Skin epidermis (tissue), 12 donors: ENCODE results near the gene CIAPIN1.
"Not testable (repeated sequence)": the region's sequence is repeated elsewhere in the genome, so short reads cannot be mapped to it uniquely, and the experiment has no call there.

Source experiments
- H3K27ac ChIP-seq, 21 experiments: fragments of 200-600 bp; sonication (generic) in 11 of 21; one replicate each; pipeline ENCODE4 v1.5.0; 2020; ENCODE audit warnings: mild to moderate bottlenecking in 3 of 21, inconsistent platforms in 2 of 21, moderate library complexity in 2 of 21
- H3K4me3 ChIP-seq, 7 experiments: fragments of 200-600 bp; sonication (generic) in 2 of 7; one replicate each; pipeline ENCODE4 v1.5.0; 2020; ENCODE audit warnings: inconsistent platforms in 2 of 7, mild to moderate bottlenecking in 2 of 7, moderate library complexity in 1 of 7

CIAPIN1 gene

GRCh38 chr16:57411362-57411976, 35.7 kb downstream of the CIAPIN1 start:
- Histone ChIP-seq H3K27ac (no peak overlapping the region), H3K4me3 (no peak overlapping the region)

- Histone ChIP-seq H3K4me3 (no peak overlapping the region), H3K27ac (peak overlapping the region in 1 of 21 experiments; percentile 28)
These were observed 37.2 kb downstream of the CIAPIN1 start for GRCh38 chr16:57409870-57410587.

DNA sequence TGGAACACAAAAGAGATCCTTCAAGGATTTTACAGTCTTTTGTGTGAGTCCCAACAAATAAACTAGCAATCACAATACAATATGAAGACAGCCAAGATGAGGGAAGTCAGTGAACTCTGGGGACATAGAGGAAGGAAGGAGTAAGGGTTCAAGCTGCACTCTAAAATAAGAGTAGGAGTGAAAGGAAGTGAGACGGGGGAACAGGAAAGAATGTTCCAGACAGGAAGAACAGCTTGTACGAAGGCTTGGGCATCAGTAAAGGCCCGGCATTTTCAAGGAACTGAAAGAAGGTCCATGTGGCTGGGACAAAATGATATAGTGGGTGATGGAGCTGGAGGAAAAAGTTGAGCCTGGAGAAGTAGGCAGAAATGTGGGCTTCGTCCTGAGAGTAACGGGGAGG, 38.1 kb downstream of the CIAPIN1 start:
- no peak overlapping the region for H3K4me3 ChIP-seq
- peak overlapping the region in 2 of 21 experiments; percentile 31 to 54 for H3K27ac ChIP-seq

- no peak overlapping the region for H3K4me3 ChIP-seq
- H3K27ac ChIP-seq = no peak overlapping the region
These were observed 39.4 kb downstream of the CIAPIN1 start for GRCh38 chr16:57407521-57408353.

DNA sequence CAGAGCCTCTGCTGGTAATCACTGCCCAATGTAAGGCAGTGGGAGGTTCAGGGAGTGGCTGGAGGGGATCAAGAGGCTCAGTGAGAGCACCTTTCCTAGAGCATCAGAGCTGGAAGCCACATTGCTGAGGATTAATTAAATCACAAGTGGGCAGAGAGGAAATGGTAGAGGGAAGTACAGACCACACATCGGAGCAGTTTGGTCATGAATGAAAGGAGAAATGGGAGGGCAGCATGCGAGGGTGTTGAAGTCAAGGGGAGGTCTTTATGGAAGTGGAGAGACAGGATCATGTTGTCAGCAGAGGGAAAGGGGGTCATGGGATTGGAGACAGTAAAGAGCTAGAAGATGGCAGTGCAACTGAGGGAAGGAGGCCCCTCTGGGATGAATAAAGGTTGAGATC, 40.3 kb downstream of the CIAPIN1 start:
- no peak overlapping the region for H3K27ac ChIP-seq

GRCh38 chr16:57405097-57405496, 42.1 kb downstream of the CIAPIN1 start:
- Histone ChIP-seq H3K4me3 (no peak overlapping the region), H3K27ac (no peak overlapping the region)

More for the DNA sequence above, 40.3 kb downstream of the CIAPIN1 start:
- no peak overlapping the region for H3K4me3 ChIP-seq

DNA sequence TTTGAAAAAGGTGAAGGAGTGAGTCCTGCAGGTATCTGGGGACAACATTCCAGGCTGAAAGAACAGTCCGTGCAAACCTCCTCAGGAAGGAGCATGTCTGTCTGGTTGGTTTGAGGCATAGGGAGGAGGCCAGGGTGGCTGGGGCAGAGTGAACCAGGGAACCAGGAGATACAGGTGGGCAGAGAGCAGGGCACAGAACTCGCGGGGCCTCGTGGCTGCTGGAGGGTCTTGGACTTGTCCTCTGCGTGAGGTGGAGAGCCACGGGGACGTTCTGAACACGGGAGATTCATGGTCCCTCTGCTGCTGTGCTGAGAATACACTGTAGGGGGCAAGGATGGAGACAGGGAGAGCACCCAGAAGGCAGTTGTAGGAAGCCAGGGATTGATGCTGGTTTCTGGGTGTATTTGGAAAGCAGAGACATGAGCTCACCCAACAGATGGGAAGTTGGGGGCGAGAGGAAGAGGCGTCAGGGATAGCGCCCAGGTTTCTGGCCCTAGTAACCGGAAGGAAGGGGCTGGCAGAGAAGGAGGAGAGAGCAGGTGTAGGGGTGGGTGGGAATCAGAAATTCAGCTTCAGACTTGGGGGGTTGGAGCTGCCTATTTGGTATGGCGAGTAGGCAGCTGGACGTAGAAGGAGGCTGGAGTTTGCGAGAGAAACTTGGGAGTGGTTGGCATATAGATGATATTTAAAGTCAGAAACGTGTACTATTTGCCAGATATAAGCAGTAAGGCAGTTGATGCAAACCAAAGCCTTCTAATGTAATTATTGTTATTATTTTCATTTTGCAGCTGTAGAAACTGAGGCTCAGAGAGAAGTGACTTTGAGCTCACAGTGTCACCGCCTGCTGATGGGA, 43.0 kb downstream of the CIAPIN1 start, which contains the start of gene CCL17:
TSS of gene CCL17 (plus strand) at position 803 of the 853 bp plus-strand sequence. CDS start 9,166 bp downstream, outside the sequence.
- Histone ChIP-seq H3K27ac (no peak within 1 kb of the TSS), H3K4me3 (no peak within 1 kb of the TSS)

DNA sequence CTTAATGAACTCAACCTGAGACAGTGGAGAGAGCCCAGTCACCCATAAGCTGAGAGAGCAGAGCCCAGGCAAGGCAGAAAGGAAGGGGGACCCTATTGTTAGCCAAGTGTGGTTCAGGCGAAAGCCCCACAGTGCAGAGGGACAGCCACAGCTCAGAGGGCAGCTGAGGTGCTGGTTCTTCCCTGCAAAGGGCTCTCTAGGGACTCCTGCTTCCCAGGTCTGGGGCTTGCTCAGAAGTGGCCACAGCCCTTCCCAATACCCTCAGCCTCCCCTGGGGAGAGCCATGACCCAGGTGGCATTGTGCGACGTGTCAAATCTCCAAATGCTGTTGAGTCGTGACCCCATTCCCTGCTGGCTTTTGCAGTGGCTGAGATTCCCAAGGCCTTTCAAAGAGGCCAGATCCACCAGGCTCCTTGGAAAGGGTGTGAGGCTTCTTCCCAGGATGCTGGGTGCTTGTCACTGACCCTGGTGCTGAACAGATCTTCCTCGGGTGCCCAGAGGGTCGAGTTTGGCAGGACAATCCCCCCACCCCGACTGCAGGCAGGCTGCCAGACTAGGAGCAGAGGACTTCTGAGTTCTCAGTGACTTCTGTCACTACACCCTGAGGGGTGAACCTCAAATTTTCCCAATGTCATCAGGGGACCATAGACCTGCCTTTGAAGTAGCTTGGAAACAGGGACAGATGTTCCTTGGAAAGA, 45.1 kb downstream of the CIAPIN1 start:
- Histone ChIP-seq H3K27ac (no peak overlapping the region), H3K4me3 (no peak overlapping the region)

DNA sequence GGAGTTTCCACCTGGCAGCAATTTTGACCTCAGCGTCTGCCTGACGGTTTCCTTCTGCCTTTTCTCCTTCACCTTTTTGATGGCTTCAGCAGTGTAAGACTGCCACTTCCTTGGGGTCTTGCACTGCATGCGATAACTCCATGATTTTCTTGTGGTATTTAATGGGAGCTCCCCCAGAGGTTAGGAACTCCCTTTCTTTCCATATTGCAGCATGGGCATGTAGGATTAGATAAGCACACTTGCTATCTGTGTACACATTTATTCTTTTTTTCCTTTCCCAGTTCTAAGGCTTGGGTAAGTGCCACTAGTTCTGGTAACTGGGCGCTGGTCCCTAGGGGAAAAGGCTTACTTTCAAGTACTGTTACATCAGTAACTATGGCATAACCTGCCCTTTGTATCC, 49.7 kb downstream of the CIAPIN1 start:
- not testable (repeated sequence) for H3K27ac ChIP-seq, H3K4me3 ChIP-seq

DNA sequence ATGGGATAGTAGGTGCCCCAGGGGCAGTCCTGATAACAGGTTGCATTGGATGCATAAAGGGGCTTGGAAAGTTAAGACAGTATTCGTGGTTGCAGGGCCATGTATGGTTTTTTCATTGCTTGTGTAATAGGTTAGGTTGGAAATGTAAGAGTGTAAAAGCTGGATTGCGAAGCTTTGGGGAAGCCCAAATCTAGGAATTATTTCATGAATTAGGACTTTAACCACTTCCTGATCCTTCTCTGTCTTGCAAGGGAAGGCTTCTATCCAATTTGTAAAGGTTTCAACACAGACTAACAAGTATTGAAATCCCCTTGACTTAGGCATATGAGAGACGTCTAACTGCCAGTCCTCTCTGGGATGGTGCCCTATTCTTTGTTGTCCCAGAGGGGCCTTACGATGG, 50.4 kb downstream of the CIAPIN1 start:
- Histone ChIP-seq H3K4me3 (no peak overlapping the region), H3K27ac (no peak overlapping the region)

DNA sequence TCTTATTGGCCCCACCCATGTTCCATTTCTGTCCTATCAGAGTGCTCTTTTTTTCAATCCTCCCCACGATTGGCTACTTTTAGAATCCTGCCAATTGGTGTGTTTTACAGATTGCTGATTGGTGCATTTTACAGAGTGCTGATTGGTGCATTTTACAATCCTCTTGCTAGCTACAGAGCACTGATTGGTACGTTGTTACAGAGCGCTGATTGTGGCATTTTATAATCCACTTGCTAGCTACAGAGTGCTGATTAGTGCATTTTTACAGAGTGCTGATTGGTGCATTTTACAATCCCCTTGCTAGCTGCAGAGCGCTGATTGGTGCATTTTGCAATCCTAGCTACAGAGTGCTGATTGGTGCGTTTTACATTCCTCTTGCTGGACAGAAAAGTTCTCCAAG, 52.2 kb downstream of the CIAPIN1 start:
- Histone ChIP-seq H3K4me3 (no peak overlapping the region), H3K27ac (no peak overlapping the region)

DNA sequence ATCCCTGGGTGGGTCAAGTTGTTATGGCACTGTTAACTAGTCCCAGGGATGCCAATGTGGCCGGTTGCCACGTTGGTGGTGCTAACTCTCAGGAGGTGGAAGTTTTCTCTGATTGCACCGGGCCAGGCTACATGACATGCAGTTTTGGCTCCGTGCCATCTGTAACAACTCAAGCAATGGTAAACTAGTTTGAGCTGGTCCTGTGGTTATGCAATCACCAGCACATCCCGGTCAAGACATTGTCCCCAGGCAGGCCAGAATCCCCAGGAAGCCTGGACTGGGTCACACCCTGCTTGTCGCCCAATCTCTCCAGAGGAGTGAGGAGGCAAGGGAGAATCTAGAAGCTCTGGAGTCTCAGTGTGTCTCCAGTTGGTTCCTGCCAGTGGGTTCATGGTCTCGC, 52.7 kb downstream of the CIAPIN1 start:
- H3K4me3 ChIP-seq = no peak overlapping the region
- no peak overlapping the region for H3K27ac ChIP-seq

DNA sequence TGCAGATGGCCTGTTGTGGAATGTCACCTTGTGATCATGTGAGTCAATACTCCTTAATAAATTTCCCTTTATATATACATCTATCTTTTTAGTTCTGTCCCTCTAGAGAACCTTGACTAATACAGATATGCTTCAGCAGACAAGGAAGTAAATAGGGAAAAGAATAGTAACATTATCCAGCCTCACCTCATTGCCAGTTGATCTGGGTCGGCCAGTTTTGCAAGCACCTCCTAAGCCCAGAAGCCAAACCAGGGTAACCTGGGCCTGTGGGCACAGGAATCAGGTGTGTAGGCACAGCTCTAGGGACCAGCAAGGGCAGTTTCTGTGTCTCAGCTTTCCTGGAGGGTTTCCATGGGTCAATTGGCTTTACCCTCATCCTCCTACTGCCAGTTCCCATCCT, 54.5 kb downstream of the CIAPIN1 start:
- Histone ChIP-seq H3K27ac (no peak overlapping the region), H3K4me3 (no peak overlapping the region)

- no peak overlapping the region for H3K4me3 ChIP-seq
- H3K27ac ChIP-seq = no peak overlapping the region
These were observed 55.5 kb downstream of the CIAPIN1 start for GRCh38 chr16:57391708-57392107.

- Histone ChIP-seq H3K27ac (no peak overlapping the region), H3K4me3 (no peak overlapping the region)
These were observed 55.9 kb downstream of the CIAPIN1 start for GRCh38 chr16:57391300-57391699.

GRCh38 chr16:57390636-57391295, 56.4 kb downstream of the CIAPIN1 start:
- Histone ChIP-seq H3K27ac (no peak overlapping the region), H3K4me3 (no peak overlapping the region)

GRCh38 chr16:57389087-57389468, 58.1 kb downstream of the CIAPIN1 start:
- Histone ChIP-seq H3K27ac (no peak overlapping the region), H3K4me3 (no peak overlapping the region)

GRCh38 chr16:57388359-57389086, 58.7 kb downstream of the CIAPIN1 start:
- H3K27ac ChIP-seq = peak overlapping the region in 1 of 21 experiments; percentile 15

More at GRCh38 chr16:57388359-57389086, 58.7 kb downstream of the CIAPIN1 start:
- no peak overlapping the region for H3K4me3 ChIP-seq
